EL (cell line): ENCODE data around the gene CCNQ.

Experiments
- DNase-seq: peaks from one replicate; pipeline ENCODE4 v3.0.0-alpha.2; 2016

CCNQ gene

DNA sequence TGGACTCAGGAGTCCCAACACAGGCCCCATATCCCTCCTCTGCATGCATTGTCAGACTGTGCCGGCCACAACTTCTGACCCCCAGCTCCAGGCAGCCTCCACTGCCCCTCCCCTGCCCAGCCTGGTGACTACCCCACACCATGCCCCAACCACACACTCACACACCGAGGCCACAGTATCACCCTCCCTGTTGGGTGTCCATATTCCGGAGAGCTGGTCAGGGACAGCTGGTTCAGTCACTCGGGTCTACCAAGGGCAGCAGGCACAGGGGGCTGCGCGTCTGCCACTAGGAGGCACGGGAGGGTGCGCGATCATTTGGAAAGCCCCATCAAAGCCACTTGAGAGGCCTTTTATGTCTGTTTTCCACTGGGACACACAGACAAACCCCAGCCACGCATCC lies 26.3 kb downstream of the CCNQ start:
- no peak for DNase-seq

DNA sequence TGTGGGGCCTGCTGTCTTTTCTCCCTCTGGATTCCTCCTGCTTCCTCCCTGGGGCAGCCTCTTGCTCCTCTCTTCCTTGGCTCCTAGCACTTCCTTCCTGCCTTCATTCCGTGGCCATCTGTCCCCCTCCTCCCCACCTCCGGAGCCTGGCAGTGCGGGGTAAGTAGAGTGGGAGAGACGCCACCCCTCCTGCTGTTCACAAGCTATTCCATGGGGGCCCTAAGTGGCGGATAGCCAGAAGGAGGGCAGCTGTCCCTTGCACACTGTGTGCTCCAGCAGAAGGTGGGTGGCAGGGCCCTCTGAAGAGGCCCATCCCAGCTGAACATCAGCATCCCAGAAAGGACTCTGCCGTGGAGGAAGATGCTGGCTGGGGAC lies 27.4 kb downstream of the CCNQ start:
- no peak for DNase-seq

DNA sequence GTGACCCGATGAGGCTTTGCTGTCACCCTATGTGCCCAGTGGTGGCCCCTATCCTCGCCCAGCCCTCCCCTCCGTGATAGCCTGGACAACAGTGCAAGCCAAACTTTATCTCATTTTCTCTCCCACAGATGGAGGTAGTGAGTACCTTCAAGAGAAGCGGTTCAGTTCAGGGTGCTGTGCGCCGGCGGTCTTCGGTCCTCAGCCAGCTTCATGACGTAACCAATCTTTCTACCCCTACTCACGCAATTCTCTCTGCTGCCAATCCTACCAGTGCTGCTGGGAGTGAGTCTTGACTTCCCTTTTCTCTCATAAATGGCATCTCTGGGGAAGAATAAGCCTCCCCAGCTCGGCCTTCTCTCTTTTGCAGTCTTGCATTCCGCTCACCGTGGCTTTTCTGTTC lies 29.5 kb downstream of the CCNQ start:
- no peak for DNase-seq

DNA sequence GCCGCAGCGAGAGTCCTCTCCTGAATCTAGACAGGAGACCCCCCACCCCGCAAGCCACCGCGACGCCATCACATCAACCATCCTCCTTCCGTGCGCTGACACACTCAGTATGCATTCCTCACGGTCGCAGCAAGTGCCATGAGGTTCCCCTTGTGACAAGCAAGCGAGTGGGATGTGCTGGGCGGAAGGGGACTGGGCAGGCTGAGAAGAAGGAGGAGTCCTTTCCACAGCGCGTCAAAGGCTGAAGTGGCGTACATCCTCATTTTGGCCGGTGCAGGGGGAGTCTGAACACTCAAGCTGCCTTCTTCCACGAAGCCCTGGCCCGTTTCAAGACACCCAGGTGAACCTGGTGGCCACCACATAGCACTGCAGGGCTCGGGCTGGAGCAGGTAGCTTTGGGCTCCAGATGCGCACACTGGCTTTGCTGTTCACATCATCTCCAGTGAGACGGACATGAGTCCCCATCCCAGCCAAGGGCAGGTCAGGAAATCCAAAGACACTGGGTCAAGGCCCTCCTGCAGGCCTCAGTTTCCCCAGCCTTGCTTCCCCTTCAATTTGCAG lies 30.4 kb downstream of the CCNQ start:
- no peak for DNase-seq

DNA sequence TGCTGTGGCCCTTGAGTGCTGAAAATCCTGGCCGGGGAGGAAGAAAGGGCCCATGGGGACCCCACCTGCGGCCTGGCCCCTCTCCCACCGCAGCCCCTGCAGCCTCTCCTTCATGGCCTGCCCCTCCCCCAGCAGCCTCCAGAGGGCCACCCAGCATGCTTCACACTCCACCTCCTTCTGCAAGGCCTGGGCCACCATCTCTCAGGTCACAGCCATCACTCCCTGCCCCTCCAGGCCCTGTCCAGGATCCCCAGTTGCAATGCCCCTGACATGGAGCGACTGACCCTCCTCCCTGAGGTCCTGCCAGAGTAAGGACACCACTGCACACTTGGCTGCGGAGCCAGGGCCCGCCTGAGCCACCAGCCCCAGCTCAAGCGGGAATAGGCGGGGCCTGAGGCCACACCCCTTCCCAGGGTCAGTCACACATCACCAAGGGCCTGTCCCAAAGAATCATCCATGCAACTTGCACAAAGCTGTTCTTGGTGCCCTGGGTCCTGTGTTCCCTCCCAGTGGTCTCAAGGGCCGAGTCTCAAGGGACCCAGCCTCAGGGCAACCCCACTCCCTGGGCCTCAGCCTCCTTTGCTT lies 32.9 kb downstream of the CCNQ start:
- DNase-seq: no peak

DNA sequence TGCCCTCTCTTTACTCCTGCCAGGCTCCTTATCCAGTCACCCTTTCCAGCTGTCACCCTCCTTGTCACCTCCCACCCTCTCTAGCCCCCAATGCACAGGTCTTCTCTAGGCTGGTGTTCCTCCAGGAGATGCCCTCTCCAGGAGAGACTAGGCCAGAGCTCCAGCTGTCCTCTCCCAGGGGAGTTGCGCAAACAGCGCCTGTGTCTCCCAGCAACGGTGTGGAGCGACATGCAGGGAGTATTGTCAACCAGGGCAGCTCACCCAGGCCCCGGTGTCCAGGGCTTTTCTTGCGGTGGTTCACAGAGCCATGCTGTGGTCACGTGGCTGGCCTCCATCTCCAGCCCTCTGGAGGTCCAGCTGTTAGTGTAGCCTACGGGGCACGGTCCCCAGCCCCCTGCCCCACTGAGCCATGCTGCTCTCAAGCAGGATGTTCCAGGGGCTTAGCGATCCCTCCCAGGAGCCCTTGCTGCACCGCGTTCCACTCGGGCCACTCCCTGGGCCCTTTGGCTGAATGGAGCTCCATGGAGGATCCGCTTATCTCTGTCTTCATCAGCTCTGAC lies 34.8 kb downstream of the CCNQ start:
- no peak for DNase-seq

DNA sequence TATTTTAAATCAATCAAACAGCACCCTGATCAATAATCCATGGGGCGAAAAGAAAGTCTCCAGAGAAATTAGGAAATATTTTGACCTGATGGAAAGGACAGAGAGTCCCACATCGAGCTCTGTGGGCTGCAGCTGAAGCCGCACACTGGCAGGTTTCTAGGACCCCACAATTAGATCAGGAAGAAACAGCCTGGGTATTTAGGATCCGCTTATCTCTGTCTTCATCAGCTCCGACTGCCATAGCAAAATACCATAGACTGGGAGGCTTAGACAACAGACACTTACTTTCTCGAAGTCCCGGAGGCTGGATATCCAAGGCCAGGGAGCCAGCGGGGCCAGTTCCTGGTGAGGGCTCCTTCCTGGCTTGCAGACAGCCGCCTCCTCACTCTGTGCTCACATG lies 36.4 kb downstream of the CCNQ start:
- no peak for DNase-seq

DNA sequence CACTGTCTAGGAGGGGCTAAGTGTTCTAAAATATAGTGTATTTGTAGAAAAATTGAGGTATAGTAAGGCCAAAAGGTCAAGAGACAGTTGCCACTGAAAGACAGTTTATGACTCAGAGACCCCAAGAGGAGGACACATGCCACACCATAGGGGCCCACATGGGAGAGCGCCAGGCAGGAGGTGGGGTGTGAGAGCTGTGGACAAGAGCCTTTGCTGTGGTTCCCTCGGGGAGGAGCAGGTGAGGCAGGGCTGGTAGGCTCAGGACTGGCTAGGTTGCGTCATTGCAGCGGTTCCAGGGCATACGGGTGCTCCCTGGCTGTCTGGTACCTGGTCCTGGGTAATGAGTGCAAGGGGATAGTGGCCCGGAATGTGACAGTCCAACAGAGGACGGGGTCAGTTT lies 37.6 kb downstream of the CCNQ start:
- DNase-seq: no peak

DNA sequence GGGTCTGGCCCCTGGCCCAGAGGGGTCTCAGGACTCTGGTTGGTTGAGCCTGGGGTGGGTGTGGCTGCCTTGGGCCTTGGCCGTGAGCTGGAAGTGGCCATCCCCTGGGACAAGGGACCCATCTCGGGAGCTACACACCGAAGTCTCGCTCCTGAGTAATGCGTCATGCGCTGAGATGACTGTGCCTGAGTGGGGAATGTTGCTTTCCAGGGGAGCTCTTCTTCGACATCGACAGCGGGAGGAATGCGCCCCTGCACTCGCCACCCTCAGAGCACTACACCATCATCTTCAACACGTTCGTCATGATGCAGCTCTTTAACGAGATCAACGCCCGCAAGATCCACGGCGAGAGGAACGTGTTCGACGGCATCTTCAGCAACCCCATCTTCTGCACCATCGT lies 38.5 kb downstream of the CCNQ start:
- no peak for DNase-seq

DNA sequence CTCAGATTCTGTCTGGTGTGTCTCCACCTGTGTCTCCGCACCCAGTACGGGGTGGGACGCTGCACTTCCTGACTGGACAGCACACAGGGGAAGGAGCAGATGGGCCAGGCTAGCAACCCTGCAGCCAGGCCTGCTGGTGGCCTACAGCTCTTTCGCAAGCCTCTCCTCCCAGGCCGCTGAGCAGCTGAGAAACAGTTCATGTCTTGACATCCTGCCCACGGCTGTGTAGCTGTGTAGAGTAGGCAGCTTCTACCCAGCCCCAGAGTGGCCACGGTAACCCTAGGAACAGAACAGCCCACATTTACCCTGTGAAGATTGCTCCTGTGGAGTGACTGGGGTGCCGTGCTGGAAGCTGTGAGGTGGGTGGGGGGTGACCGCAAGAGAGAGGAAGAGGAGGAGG lies 38.9 kb downstream of the CCNQ start:
- DNase-seq: no peak

DNA sequence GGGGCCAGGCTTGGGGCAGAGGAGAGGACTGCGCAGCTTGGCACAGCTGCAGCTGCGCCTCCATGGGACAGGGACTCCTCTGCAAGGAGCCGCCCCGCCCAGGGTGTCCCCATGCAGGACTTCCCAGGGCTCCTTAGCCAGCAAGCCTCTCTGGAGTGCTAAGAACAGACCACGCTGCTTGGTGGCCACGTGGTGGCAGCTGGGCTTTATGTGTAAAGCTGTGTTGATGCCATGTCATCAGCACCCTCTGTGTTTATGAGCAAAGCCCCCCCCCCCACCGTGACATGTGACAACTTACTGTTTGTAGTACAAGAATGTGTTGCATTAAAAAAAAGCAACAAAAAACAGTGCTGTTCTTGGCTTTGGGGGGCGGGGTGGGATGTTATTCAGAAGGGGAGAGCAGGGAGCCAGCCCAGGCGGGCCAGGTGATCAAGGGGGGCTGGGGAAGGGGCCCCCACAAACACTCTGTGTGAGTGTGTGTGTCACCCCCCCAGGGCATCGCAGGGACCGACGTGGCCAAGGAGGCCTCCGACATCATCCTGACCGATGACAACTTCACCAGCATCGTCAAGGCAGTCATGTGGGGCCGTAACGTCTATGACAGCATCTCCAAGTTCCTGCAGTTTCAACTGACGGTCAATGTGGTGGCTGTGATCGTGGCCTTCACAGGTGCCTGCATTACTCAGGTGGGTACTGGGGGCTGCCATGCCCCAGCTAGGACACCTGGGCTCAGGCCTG lies 41.2 kb downstream of the CCNQ start:
- no peak for DNase-seq

DNA sequence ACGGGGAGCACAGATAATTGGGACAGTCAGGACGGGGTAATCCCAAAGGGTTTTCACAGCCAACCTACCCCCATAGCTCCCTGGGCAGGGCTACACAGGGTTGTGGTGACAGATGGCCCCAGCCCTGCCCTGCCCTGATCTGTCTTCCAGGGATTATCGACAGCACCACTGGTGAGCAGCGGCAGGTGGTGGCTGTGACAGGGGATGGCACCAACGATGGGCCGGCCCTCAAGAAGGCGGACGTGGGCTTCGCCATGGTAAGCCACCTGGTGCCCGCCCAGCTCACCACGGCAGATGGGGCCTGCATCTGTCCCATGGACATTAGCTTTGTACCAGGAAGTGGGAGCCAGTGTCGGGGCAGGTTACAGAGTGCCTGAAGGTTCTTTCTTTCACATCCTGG lies 42.2 kb downstream of the CCNQ start:
- DNase-seq: no peak

DNA sequence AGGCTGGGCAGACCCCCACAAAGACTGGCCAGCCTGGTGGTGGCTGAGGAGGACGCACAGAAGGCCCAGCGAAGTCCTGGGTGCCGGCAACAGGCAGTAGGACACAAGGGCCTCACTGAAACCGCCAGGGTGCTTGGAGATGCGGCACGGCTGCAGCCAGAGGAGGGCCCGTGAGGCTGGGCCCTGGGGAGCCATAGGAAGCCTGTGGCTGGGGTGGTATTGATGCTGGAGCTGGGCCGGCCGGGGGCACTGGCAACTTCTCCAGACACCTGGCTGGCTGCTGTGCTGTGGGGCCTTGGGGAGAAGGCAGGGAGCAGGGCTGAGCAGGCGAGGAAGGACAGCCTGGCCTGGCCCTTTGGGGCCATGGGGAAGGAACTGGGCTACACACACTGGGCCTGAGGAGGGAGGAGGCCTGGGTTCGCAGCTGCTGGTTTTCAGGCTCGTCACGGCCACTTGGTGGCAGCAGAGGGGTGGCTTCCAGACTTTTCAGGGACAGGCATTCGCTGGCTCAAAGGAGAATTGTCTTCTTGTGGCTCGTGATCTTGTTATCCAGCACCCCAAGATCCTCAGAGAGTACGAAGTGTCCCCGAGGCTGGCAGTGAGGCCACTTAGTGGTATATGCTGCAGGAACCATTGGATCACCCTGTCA lies 44.3 kb downstream of the CCNQ start:
- peak; percentile 45 for DNase-seq

DNA sequence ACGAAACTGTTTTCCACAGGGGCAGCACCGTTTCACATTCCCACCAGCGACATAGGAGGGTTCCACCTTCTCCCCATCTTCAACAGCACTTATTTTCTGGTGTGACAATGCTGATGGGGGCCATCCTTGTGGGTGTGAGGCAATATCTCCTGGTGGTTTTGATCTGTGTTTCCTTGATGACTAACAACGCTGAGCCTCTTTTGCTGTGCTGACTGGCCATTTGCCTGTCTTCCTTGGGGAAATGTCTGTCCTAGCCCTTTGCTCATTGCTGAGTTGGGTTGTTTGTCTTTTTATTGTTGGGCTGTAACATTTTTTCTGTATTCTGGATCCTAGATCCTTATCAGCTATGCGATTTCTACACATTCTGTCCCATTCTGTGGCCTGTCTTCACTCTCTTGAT lies 47.8 kb downstream of the CCNQ start:
- DNase-seq: peak; percentile 19

DNA sequence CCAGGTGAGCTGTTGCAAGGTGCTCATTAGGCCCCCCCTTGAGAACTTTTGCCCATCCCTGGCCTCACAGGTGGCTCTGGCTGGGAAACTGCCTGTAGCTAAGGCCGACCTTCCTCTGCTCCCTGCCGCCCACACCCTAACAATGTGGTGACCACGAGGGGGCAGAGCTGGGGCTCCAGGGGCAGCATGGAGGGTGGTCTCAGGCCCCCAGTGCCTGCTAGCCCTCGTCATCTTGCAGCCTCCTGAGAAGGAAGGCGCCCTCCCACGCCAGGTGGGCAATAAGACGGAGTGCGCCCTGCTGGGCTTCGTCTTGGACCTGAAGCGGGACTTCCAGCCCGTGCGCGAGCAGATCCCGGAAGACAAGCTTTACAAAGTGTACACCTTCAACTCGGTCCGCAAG lies 49.1 kb downstream of the CCNQ start:
- DNase-seq: no peak

DNA sequence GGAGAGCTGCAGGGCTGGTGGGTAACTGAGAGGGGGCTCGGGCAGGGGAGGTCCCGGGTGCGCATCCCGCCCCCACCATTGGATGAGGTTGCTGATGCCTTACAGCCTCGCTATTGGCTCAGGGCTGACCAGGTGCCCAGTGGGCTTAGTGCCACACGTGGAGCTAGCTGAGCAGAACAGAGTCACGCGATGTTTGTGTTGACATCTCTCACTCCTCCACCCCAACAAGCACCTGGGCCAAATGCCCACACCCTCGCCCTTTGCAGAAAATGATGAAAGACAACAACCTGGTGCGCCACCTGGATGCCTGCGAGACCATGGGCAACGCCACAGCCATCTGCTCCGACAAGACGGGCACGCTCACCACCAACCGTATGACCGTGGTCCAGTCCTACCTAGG lies 49.7 kb downstream of the CCNQ start:
- DNase-seq: no peak

DNA sequence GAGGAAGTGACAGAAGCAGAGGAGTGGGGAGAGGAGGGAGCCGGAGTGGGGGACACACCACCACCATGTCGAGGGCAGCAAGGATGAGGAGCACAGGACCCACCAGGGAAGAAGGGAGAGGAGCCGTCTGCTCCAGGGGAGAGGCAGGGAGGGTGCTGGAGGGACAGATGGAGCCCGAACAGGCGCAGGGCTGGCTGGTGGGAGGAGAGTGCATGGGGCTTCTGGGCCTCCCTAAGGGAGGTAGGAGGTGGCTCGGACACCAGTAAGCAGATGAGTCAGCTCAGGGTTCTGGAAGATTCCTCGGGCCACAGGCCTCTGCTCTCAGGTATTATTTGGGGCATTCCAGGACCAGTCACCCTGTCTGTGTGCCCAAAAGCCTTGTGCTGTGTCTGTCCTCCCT lies 51.7 kb downstream of the CCNQ start:
- no peak for DNase-seq

DNA sequence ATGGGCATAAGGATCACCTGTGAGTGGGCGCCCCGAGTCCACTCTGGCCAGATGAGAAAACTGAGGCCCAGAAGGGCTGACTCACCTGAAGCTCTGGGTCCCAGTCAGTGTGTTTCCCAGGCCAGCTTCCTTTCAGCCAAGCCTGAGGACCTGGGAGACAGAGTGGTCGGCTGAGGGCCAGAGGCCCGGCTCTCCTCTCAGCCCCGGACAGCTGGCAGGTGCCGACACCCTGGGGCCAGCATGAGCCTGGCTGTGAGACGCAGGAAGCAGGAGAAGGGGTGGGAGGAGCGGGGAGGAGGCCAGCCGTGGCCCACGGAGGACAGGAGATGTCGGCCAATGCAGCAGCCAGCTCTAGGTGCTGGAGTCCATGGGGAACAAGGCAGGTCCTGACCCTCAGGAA lies 52.6 kb downstream of the CCNQ start:
- no peak for DNase-seq

DNA sequence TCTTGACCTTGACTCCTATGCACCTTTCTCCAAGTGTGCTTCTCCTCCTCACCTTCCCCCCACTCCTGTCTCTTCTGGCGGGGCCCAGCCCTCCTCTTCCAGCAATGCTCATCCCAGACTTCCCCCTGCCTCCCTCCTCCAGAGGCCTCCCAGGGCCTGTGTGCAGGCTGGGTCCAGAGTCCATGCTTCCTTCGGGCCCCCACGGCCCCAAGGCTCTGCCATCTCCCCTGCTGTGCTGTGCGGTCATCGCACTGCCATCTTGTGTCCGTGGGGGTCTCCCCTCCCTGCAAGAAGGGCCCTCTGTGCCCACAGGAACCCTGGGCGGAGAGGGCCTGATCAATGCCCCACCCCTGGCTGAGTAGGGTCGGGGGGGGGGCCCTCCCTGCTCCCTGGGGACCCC lies 54.2 kb downstream of the CCNQ start:
- DNase-seq: no peak

DNA sequence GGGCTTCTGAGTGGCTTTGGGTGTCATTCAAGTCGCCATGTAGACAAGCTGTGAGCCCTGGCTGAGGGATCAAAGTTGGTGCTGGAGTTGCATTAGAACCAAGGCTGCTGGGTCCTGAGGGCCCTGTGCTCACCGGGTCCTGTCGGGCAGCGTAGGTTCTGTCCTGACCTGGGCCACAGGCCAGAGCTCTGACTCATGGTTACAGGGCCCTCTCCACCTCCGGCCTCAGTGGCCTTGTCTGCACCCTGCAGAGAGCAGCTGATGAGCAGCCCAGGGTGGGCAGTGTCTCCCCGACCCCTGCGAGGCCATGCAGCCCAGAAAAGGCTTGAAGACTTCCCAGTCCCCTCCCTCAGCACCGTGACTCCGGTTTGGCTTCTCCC lies 59.0 kb downstream of the CCNQ start:
- DNase-seq: no peak

DNA sequence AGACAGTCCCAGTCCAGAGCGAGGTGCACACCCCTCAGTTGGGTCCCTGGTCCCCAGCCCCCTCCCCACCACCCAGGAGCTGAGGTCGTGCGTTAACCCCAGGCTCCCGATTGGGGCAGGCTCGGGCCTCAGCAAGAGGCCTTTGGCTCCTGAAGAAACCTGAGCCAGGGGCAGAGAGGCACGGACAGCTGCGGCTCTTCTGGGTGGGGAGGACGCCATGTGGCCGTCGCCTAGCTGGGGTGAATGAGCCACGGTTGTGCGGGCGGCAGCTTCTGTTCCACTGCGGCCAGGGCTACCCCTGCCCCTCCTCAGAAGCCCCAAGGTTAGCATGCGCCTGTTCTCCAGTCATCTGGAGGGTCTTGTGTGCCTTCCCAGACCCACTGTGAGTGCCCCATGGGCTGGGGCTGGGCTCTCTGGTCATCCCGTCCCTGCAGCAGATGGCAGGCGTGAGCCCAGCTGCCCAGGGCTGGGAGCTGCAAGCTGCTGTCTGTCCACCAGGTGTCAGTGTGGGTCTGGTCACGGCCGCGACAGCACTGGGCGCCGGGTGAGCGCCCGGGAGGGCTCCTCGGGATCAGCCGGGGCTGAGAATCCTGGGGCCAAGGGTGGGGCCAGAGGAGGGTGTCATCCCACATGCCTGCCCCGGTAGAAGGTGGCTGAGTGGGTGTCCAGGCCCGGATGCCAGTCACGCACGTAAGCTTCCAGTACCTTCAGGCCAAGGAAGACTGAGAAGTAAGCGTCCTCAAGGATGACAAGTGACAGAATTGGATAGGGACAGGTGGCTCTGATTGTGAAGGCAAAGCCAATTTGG lies 59.6 kb downstream of the CCNQ start:
- DNase-seq: peak; percentile 58

DNA sequence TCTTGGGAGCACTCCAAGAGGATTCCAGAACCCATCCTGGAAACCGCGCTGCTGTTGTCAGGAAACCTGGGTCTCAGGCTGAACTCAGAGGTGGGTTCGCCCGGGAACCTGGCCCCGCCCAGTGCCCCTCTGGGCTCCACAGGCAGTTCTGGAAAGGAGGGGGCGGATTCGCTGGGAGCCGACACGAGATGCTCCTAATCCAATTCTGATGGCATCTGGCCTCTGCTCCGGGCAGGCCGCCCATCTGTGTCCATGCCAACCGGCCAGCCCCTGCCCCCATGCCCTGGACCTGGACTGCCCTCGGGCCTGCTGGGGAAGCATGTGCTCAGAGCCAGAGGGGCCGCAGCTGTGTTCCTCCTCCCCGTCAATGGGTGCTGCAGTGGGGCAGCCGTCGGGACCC lies 60.5 kb downstream of the CCNQ start:
- DNase-seq: no peak
